Osteoblast (primary cell): ENCODE results near the gene NAPG. TPM values are rescaled to one million over a fixed set of nuclear protein-coding genes. Genes with fewer than 3 reads are reported as not detected.

Experiments
- DNase-seq: peaks from one replicate; pipeline ENCODE4 v3.0.0; 2011; ENCODE audit warnings: low spot score, mixed read lengths; ENCODE audit not compliant: insufficient read length; ENCODE audit errors: missing footprints
- H2AFZ ChIP-seq: 2 replicates; pipeline ENCODE4 v1.6.0; 2011; ENCODE audit warnings: mild to moderate bottlenecking, low read length
- H3K27ac ChIP-seq: 2 replicates; pipeline ENCODE4 v1.5.1; 2011; ENCODE audit warnings: mild to moderate bottlenecking, low read depth, low read length, moderate library complexity
- H3K27me3 ChIP-seq: 2 replicates; pipeline ENCODE4 v1.6.0; 2012; ENCODE audit warnings: mild to moderate bottlenecking, control low read depth, inconsistent platforms, low read length, moderate library complexity; ENCODE audit not compliant: insufficient read depth
- H3K36me3 ChIP-seq: 2 replicates; pipeline ENCODE4 v1.5.1; 2011; ENCODE audit warnings: mild to moderate bottlenecking, low read length, control low read depth, moderate library complexity; ENCODE audit not compliant: insufficient read depth
- H3K4me1 ChIP-seq: 2 replicates; pipeline ENCODE4 v1.5.1; 2011; ENCODE audit warnings: mild to moderate bottlenecking, low read length, control low read depth, moderate library complexity; ENCODE audit not compliant: insufficient read depth
- H3K4me2 ChIP-seq: 2 replicates; pipeline ENCODE4 v1.6.0; 2011; ENCODE audit warnings: mild to moderate bottlenecking, low read length; ENCODE audit not compliant: insufficient read depth
- H3K4me3 ChIP-seq: fragments of 200-600 bp; sonication (generic); 3 replicates; pipeline ENCODE4 v1.5.1; 2012; ENCODE audit warnings: mild to moderate bottlenecking, low read length, inconsistent platforms; ENCODE audit not compliant: insufficient read depth
- H3K79me2 ChIP-seq: 2 replicates; pipeline ENCODE4 v1.6.0; 2012; ENCODE audit warnings: mild to moderate bottlenecking, low read length, control low read depth, inconsistent platforms; ENCODE audit not compliant: insufficient read depth
- H3K9me3 ChIP-seq: 2 replicates; pipeline ENCODE4 v1.5.1; 2011; ENCODE audit warnings: low read depth, low read length, control low read depth
- H4K20me1 ChIP-seq: 2 replicates; pipeline ENCODE4 v1.6.0; 2012; ENCODE audit warnings: mild to moderate bottlenecking, low read length, control low read depth; ENCODE audit not compliant: insufficient read depth
- total RNA-seq: library from RNA; depleted of rRNA; stranded (reverse); fragments of >200 nt; gene quantifications from 2 replicates; pipeline ENCODE4 v1.2.3, GENCODE V29; 2012
- TF ChIP-seq, protein P1 (sequence below): IDR thresholded peaks from 2 replicates; pipeline ENCODE4 v1.5.1; 2011; ENCODE audit warnings: mild to moderate bottlenecking, low read depth, low read length, moderate library complexity; ENCODE audit errors: extremely low read depth

The NAPG gene
- total RNA-seq, 1 donor, result 47.4 TPM

- no peak overlapping the region for H3K4me3 ChIP-seq
- H4K20me1 ChIP-seq, result no peaks in the 10 kb centered on the region
- TF ChIP-seq, protein P1, sequence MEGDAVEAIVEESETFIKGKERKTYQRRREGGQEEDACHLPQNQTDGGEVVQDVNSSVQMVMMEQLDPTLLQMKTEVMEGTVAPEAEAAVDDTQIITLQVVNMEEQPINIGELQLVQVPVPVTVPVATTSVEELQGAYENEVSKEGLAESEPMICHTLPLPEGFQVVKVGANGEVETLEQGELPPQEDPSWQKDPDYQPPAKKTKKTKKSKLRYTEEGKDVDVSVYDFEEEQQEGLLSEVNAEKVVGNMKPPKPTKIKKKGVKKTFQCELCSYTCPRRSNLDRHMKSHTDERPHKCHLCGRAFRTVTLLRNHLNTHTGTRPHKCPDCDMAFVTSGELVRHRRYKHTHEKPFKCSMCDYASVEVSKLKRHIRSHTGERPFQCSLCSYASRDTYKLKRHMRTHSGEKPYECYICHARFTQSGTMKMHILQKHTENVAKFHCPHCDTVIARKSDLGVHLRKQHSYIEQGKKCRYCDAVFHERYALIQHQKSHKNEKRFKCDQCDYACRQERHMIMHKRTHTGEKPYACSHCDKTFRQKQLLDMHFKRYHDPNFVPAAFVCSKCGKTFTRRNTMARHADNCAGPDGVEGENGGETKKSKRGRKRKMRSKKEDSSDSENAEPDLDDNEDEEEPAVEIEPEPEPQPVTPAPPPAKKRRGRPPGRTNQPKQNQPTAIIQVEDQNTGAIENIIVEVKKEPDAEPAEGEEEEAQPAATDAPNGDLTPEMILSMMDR, result no peak
- no peaks in the 10 kb centered on the region for H3K36me3 ChIP-seq
- H3K27me3 ChIP-seq, result peaks cover 16% of the 10 kb centered on the region
- H3K27ac ChIP-seq, result no peak overlapping the region
- no peaks in the 10 kb centered on the region for H3K4me1 ChIP-seq
- no peak overlapping the region for H3K4me2 ChIP-seq
- no peak for DNase-seq
- H3K79me2 ChIP-seq, result no peaks in the 10 kb centered on the region
- no peak overlapping the region for H2AFZ ChIP-seq
- H3K9me3 ChIP-seq, result no peaks in the 10 kb centered on the region
Measured at GRCh38 chr18:10481831-10482230, 44.0 kb upstream of the NAPG start.

DNA sequence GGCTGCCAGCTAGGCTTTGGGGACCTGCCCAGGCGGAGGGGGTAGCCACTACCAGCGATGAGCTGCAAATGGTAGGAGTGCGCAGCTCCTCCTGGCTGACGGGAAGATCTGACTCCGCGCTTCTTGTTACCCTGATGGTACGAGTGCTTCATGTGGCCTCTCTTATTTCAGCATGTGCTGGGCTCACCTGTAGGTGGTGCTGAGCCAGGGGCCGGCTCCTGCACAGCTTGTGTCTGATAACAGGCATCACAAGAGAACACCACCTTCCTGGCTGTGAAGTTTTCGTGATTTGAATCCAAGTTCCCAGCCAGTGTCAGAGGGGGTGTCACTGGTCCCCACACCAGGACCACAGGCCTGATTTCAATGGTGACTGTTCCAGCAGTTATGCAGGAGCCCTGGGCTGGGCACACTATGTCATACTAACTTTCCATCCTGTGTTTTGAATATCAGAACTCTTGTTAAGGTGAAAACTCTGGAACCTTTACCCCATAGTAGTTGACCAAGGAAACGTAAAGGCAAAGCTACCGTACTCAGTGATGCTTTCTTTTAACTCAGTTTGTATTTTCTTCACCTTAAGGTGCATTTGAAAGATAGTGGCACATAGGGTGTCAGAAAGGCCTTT is 43.4 kb upstream of the NAPG start:
- Histone ChIP-seq H3K9me3 (no peaks in the 10 kb centered on the region), H3K27me3 (peaks cover 9% of the 10 kb centered on the region), H2AFZ (no peak overlapping the region), H4K20me1 (no peaks in the 10 kb centered on the region), H3K4me1 (no peaks in the 10 kb centered on the region), H3K4me2 (no peak overlapping the region), H3K36me3 (no peaks in the 10 kb centered on the region), H3K27ac (no peak overlapping the region), H3K79me2 (no peaks in the 10 kb centered on the region), H3K4me3 (no peak overlapping the region)
- TF ChIP-seq, protein P1, result no peak
- DNase-seq, result no peak

- H3K4me2 ChIP-seq, result no peak overlapping the region
- H3K36me3 ChIP-seq, result no peaks in the 10 kb centered on the region
- TF ChIP-seq, protein P1, result no peak
- no peaks in the 10 kb centered on the region for H3K79me2 ChIP-seq
- no peak for DNase-seq
- H3K4me1 ChIP-seq, result no peaks in the 10 kb centered on the region
- no peaks in the 10 kb centered on the region for H3K9me3 ChIP-seq
- no peak overlapping the region for H3K27ac ChIP-seq
- no peak overlapping the region for H2AFZ ChIP-seq
- peaks cover 9% of the 10 kb centered on the region for H3K27me3 ChIP-seq
- no peak overlapping the region for H3K4me3 ChIP-seq
- H4K20me1 ChIP-seq, result no peaks in the 10 kb centered on the region
Measured at GRCh38 chr18:10482985-10483949, 42.6 kb upstream of the NAPG start.

GRCh38 chr18:10485475-10485874 is 40.4 kb upstream of the NAPG start:
- TF ChIP-seq, protein P1, result no peak
- Histone ChIP-seq H3K4me3 (no peak overlapping the region), H2AFZ (no peak overlapping the region), H3K9me3 (no peaks in the 10 kb centered on the region), H4K20me1 (no peaks in the 10 kb centered on the region), H3K27me3 (peaks cover 2% of the 10 kb centered on the region), H3K27ac (no peak overlapping the region), H3K4me1 (no peaks in the 10 kb centered on the region), H3K4me2 (no peak overlapping the region), H3K36me3 (no peaks in the 10 kb centered on the region), H3K79me2 (no peaks in the 10 kb centered on the region)
- no peak for DNase-seq
